ENCODE measurements around the gene HOXD1. TPM values are rescaled to one million over a fixed set of nuclear protein-coding genes. Genes with fewer than 3 reads are reported as not detected.

Gene HOXD1
- total RNA-seq, 2 experiments from 2014 or later, result not detected

DNA sequence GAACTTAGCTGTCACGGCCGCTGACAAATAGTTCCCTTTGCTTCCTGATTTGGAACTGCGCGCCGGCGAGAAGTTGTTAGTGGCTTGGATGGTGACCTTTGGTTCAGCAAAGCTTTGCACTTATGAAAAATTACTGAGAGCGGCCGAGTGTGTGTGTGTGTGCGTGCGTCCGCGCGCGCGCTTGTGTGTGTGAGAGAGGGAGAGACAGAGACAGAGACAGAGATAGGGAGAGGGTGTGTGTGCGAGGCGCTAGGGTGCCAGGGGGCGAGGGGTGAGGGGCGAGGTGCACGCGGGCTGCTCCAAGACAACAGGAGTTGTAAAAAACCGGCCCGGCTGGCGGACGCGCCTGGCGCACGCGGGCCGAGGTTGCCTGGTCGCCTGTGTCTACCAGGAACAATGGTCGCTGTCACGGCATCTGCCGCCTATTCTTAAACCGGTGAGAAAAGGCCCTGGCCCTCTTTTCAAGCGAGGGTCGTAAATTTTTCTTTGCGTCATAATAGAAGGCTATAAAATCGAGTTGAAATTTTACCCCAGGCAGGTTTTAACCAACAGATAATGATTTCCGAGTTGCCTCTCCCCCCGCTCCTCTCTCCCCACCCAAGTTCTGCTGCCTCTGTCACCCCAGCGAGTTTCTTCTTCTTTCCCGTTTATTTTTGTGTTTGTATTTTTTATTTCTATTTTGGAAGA lies 30.8 kb upstream of the HOXD1 start:
- Histone ChIP-seq H4K20me1 (ENCODE audit: insufficient read depth, low read length) (no peaks in the 10 kb centered on the region), H3K79me2 (ENCODE audit: insufficient read depth, low read depth, low read length) (no peaks in the 10 kb centered on the region), H3K9me2 (ENCODE audit: insufficient read depth, low read length) (no peaks in the 10 kb centered on the region), H3K4me2 (ENCODE audit: low read length) (no peak overlapping the region), H2AFZ (ENCODE audit: low read length) (no peak overlapping the region), H3K4me1 (ENCODE audit: insufficient read depth, low read length, poor library complexity, severe bottlenecking) (no peaks in the 10 kb centered on the region), H3K36me3 (ENCODE audit: insufficient read depth, low read length) (no peaks in the 10 kb centered on the region), H3K4me3 (ENCODE audit: low read depth, low read length, poor library complexity, severe bottlenecking) (no peak overlapping the region), H3K27ac (ENCODE audit: low read depth, low read length, poor library complexity, severe bottlenecking) (no peak overlapping the region), H3K9me3 (ENCODE audit: low read length) (no peaks in the 10 kb centered on the region)
- no peak for DNase-seq (ENCODE audit: low spot score)
- CTCF ChIA-PET (ENCODE audit: unreplicated experiment), result no interaction called here
- intact Hi-C loops (cut with micrococcal nuclease; ENCODE audit: unreplicated experiment), result no loop called here
- BruUV-seq (replicated peaks), result no TSS peak
- POLR2A ChIA-PET, result no interaction called here
- TF ChIP-seq, protein P1, sequence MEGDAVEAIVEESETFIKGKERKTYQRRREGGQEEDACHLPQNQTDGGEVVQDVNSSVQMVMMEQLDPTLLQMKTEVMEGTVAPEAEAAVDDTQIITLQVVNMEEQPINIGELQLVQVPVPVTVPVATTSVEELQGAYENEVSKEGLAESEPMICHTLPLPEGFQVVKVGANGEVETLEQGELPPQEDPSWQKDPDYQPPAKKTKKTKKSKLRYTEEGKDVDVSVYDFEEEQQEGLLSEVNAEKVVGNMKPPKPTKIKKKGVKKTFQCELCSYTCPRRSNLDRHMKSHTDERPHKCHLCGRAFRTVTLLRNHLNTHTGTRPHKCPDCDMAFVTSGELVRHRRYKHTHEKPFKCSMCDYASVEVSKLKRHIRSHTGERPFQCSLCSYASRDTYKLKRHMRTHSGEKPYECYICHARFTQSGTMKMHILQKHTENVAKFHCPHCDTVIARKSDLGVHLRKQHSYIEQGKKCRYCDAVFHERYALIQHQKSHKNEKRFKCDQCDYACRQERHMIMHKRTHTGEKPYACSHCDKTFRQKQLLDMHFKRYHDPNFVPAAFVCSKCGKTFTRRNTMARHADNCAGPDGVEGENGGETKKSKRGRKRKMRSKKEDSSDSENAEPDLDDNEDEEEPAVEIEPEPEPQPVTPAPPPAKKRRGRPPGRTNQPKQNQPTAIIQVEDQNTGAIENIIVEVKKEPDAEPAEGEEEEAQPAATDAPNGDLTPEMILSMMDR (conservative IDR thresholded peaks at IDR 0.05; ENCODE audit: low read length), result no peak
- no peak for TF ChIP-seq EZH2phosphoT487 (IDR thresholded peaks at IDR 0.05; ENCODE audit: borderline replicate concordance, low read depth, low read length)

DNA sequence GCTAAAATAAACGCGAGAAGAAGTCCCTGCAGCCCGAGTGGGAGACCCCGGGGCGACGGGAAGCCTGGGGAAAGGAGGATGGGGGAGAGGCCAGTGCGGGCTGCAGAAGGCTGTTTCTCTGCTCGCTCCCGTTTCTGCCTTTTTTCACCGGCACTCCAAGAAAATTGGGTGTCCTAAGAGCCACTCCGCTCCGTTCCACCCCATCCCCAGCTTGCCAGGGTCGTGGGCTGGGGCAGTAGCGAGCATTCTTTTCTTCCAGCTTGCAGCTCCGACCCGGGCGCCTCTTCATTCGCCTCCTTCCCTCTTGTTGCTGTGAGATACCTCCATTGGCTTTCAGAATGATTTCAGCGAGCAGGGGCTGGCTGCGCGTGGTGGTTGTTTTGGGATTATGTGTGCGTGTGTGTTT lies 30.3 kb upstream of the HOXD1 start:
- CTCF ChIA-PET (ENCODE audit: unreplicated experiment), result no interaction called here
- Histone ChIP-seq H3K79me2 (ENCODE audit: insufficient read depth, low read depth, low read length) (no peaks in the 10 kb centered on the region), H3K4me3 (ENCODE audit: low read depth, low read length, poor library complexity, severe bottlenecking) (no peak overlapping the region), H4K20me1 (ENCODE audit: insufficient read depth, low read length) (no peaks in the 10 kb centered on the region), H3K4me2 (ENCODE audit: low read length) (no peak overlapping the region), H3K36me3 (ENCODE audit: insufficient read depth, low read length) (no peaks in the 10 kb centered on the region), H3K4me1 (ENCODE audit: insufficient read depth, low read length, poor library complexity, severe bottlenecking) (no peaks in the 10 kb centered on the region), H3K9me2 (ENCODE audit: insufficient read depth, low read length) (no peaks in the 10 kb centered on the region), H3K27ac (ENCODE audit: low read depth, low read length, poor library complexity, severe bottlenecking) (no peak overlapping the region), H3K9me3 (ENCODE audit: low read length) (no peaks in the 10 kb centered on the region), H2AFZ (ENCODE audit: low read length) (no peak overlapping the region)
- TF ChIP-seq, protein P1 (conservative IDR thresholded peaks at IDR 0.05; ENCODE audit: low read length), result no peak
- TF ChIP-seq EZH2phosphoT487 (IDR thresholded peaks at IDR 0.05; ENCODE audit: borderline replicate concordance, low read depth, low read length), result no peak
- POLR2A ChIA-PET, result no interaction called here
- intact Hi-C loops (cut with micrococcal nuclease; ENCODE audit: unreplicated experiment), result no loop called here
- no TSS peak for BruUV-seq (replicated peaks)
- no peak for DNase-seq (ENCODE audit: low spot score)

DNA sequence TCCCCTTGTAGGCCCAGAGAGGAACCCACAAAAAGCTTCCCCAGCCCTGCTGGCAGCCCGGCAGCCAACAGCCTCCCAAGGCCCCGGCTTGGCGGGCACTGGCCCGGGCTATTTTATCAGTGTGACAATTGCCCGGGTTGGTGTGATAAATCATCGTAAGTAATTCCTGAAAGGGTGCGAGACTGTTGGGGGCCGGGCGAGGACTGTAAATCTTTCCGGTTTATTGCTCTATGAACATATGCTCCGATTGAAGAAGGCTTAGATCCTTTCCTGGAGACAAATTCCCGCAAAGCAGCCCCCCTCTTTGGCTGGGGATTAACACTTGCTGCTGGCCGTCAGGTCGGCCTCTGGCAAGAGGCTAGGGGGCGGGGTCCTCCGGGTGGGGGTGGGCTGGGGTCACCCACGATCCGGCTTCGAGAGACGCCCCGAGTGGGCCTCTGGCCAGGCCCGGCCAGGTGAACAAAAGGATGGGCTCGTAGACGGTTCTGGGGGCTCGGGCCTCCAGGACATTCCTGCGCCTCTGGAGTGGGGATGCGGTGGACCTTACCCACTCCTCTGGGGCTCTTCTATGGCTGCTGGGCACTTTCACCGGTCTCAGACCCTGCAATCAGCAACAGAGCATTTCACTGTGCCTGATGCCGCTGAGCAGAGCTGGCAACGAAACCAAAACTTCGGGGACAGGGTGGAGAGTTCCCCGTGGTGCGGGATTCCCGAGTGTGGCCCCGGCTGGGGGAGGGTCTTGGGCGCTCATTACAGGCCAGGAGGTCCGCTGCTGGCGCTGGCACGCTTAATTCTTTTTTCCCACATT lies 29.4 kb upstream of the HOXD1 start:
- intact Hi-C loops (cut with micrococcal nuclease; ENCODE audit: unreplicated experiment), result no loop called here
- Histone ChIP-seq H2AFZ (ENCODE audit: low read length) (no peak overlapping the region), H3K79me2 (ENCODE audit: insufficient read depth, low read depth, low read length) (no peaks in the 10 kb centered on the region), H3K36me3 (ENCODE audit: insufficient read depth, low read length) (no peaks in the 10 kb centered on the region), H3K27ac (ENCODE audit: low read depth, low read length, poor library complexity, severe bottlenecking) (no peak overlapping the region), H3K4me2 (ENCODE audit: low read length) (no peak overlapping the region), H4K20me1 (ENCODE audit: insufficient read depth, low read length) (no peaks in the 10 kb centered on the region), H3K9me3 (ENCODE audit: low read length) (no peaks in the 10 kb centered on the region), H3K4me1 (ENCODE audit: insufficient read depth, low read length, poor library complexity, severe bottlenecking) (no peaks in the 10 kb centered on the region), H3K4me3 (ENCODE audit: low read depth, low read length, poor library complexity, severe bottlenecking) (no peak overlapping the region), H3K9me2 (ENCODE audit: insufficient read depth, low read length) (no peaks in the 10 kb centered on the region)
- no TSS peak for BruUV-seq (replicated peaks)
- POLR2A ChIA-PET, result no interaction called here
- CTCF ChIA-PET (ENCODE audit: unreplicated experiment), result no interaction called here
- no peak for TF ChIP-seq EZH2phosphoT487 (IDR thresholded peaks at IDR 0.05; ENCODE audit: borderline replicate concordance, low read depth, low read length)
- TF ChIP-seq, protein P1 (conservative IDR thresholded peaks at IDR 0.05; ENCODE audit: low read length), result no peak
- no peak for DNase-seq (ENCODE audit: low spot score)
